Spinal cord (tissue), 10 donors: Measurements from ENCODE around the gene TRPM3. TPM values are rescaled to one million over a fixed set of nuclear protein-coding genes. Genes with fewer than 3 reads are reported as not detected.

ENCODE experiments used
- DNase-seq, 6 donors: peaks; one replicate each; pipeline versions ENCODE4 v3.0.0 to v3.0.0-alpha.2; 2013 to 2015; ENCODE audit warnings: low spot score in 6 of 6, low read depth in 4 of 6
- H3K27ac ChIP-seq: one replicate; pipeline ENCODE4 v1.5.1; 2013; ENCODE audit warnings: low read depth, low read length, control low read depth
- H3K27me3 ChIP-seq: one replicate; pipeline ENCODE4 v1.6.1; 2013; ENCODE audit warnings: low read length; ENCODE audit not compliant: control insufficient read depth, insufficient read depth
- H3K36me3 ChIP-seq: one replicate; pipeline ENCODE4 v1.6.1; 2013; ENCODE audit warnings: low read length; ENCODE audit not compliant: control insufficient read depth, insufficient read depth
- H3K4me1 ChIP-seq: one replicate; pipeline ENCODE4 v1.6.1; 2013; ENCODE audit warnings: low read length; ENCODE audit not compliant: control insufficient read depth, insufficient read depth
- H3K4me3 ChIP-seq: one replicate; pipeline ENCODE4 v1.5.1; 2013; ENCODE audit warnings: low read depth, low read length, control low read depth
- H3K9me3 ChIP-seq: one replicate; pipeline ENCODE4 v1.6.1; 2013; ENCODE audit warnings: low read length; ENCODE audit not compliant: control insufficient read depth, insufficient read depth
- WGBS: methylation state at CpG from one replicate; pipeline ENCODE4 v1.1.5; 2013; ENCODE audit warnings: missing lambda C conversion rate; ENCODE audit not compliant: insufficient coverage; 5-methylcytosine and 5-hydroxymethylcytosine counted together
- polyA plus RNA-seq, 2 donors: library from polyadenylated mRNA; unstranded; fragments of 120-200 nt; gene quantifications; one replicate each; pipeline ENCODE4 v1.2.1, GENCODE V29; 2013; ENCODE audit not compliant: insufficient read length in 2 of 2
- total RNA-seq, 2 donors: library from RNA; depleted of rRNA in 1 of 2; stranded (reverse); fragments of 120-200 nt in 1 of 2; fragments of >200 nt in 1 of 2; gene quantifications; one replicate each; pipeline versions ENCODE4 v1.2.3 to v1.2.4, GENCODE V29; 2013 to 2014
- donor health status: healthy.

Gene TRPM3
- total and polyA plus RNA-seq, 4 donors: 16.7 to 198 (median 37.6) TPM

GRCh38 chr9:70554881-70555280, 566.5 kb downstream of the TRPM3 start:
- no peak for DNase-seq
- Histone ChIP-seq H3K4me1 (peaks cover 23% of the 10 kb centered on the region), H3K4me3 (no peak overlapping the region), H3K27ac (no peak overlapping the region), H3K36me3 (no peaks in the 10 kb centered on the region), H3K27me3 (no peaks in the 10 kb centered on the region), H3K9me3 (no peaks in the 10 kb centered on the region)
- WGBS: 90% methylated on average over 2 of the region's 2 CpGs

GRCh38 chr9:70553707-70554673, 567.4 kb downstream of the TRPM3 start:
- Histone ChIP-seq H3K27me3 (no peaks in the 10 kb centered on the region), H3K4me1 (peaks cover 23% of the 10 kb centered on the region), H3K4me3 (no peak overlapping the region), H3K36me3 (no peaks in the 10 kb centered on the region), H3K27ac (peak overlapping the region; percentile 48), H3K9me3 (no peaks in the 10 kb centered on the region)
- 19% methylated on average over 9 of the region's 12 CpGs for WGBS
- peak in 3 of 6 donors; percentile 43 to 80 (median 74) for DNase-seq

- no peak for DNase-seq
- H3K4me1 ChIP-seq: peaks cover 23% of the 10 kb centered on the region
- 100% methylated on average over 3 of the region's 9 CpGs for WGBS
- no peaks in the 10 kb centered on the region for H3K27me3 ChIP-seq
- no peaks in the 10 kb centered on the region for H3K9me3 ChIP-seq
- no peak overlapping the region for H3K27ac ChIP-seq
- H3K4me3 ChIP-seq: no peak overlapping the region
- H3K36me3 ChIP-seq: no peaks in the 10 kb centered on the region
Measured at GRCh38 chr9:70552561-70552960, 568.9 kb downstream of the TRPM3 start.

- no peaks in the 10 kb centered on the region for H3K27me3 ChIP-seq
- no peaks in the 10 kb centered on the region for H3K9me3 ChIP-seq
- no peak for DNase-seq
- peaks cover 23% of the 10 kb centered on the region for H3K4me1 ChIP-seq
- no peak overlapping the region for H3K4me3 ChIP-seq
- no peak overlapping the region for H3K27ac ChIP-seq
- 88% methylated on average over 2 of the region's 3 CpGs for WGBS
- no peaks in the 10 kb centered on the region for H3K36me3 ChIP-seq
Measured at GRCh38 chr9:70551801-70552200, 569.6 kb downstream of the TRPM3 start.

GRCh38 chr9:70551396-70551795, 570.0 kb downstream of the TRPM3 start:
- H3K4me1 ChIP-seq: peaks cover 23% of the 10 kb centered on the region
- DNase-seq: no peak
- no peaks in the 10 kb centered on the region for H3K9me3 ChIP-seq
- WGBS: 81% methylated on average over 3 of the region's 4 CpGs
- no peaks in the 10 kb centered on the region for H3K27me3 ChIP-seq
- no peaks in the 10 kb centered on the region for H3K36me3 ChIP-seq
- no peak overlapping the region for H3K27ac ChIP-seq
- H3K4me3 ChIP-seq: no peak overlapping the region

- no peak for DNase-seq
- Histone ChIP-seq H3K27me3 (no peaks in the 10 kb centered on the region), H3K4me3 (no peak overlapping the region), H3K9me3 (no peaks in the 10 kb centered on the region), H3K27ac (no peak overlapping the region), H3K36me3 (no peaks in the 10 kb centered on the region), H3K4me1 (peaks cover 19% of the 10 kb centered on the region)
- WGBS: no CpG with 5 or more reads among the region's 1 CpG
Measured at GRCh38 chr9:70549926-70550325, 571.5 kb downstream of the TRPM3 start.

GRCh38 chr9:70542311-70542931, 579.0 kb downstream of the TRPM3 start:
- WGBS: 100% methylated on average over 1 of the region's 3 CpGs
- no peaks in the 10 kb centered on the region for H3K36me3 ChIP-seq
- H3K4me3 ChIP-seq: no peak overlapping the region

GRCh38 chr9:70540016-70540415, 581.4 kb downstream of the TRPM3 start:
- no peak overlapping the region for H3K4me3 ChIP-seq
- WGBS: 93% methylated on average over 3 of the region's 5 CpGs
- no peak for DNase-seq

More at GRCh38 chr9:70542311-70542931, 579.0 kb downstream of the TRPM3 start:
- Histone ChIP-seq H3K27me3 (no peaks in the 10 kb centered on the region), H3K4me1 (peaks cover 4% of the 10 kb centered on the region), H3K9me3 (no peaks in the 10 kb centered on the region), H3K27ac (no peak overlapping the region)
- DNase-seq: no peak

GRCh38 chr9:70539526-70539925, 581.9 kb downstream of the TRPM3 start:
- H3K36me3 ChIP-seq: peaks cover 7% of the 10 kb centered on the region
- DNase-seq: no peak
- 20% methylated on average over 1 of the region's 1 CpG for WGBS
- peaks cover 4% of the 10 kb centered on the region for H3K4me1 ChIP-seq
- H3K27me3 ChIP-seq: no peaks in the 10 kb centered on the region
- no peak overlapping the region for H3K4me3 ChIP-seq
- H3K27ac ChIP-seq: no peak overlapping the region
- no peaks in the 10 kb centered on the region for H3K9me3 ChIP-seq

More at GRCh38 chr9:70540016-70540415, 581.4 kb downstream of the TRPM3 start:
- peaks cover 4% of the 10 kb centered on the region for H3K4me1 ChIP-seq
- peaks cover 7% of the 10 kb centered on the region for H3K36me3 ChIP-seq
- H3K9me3 ChIP-seq: no peaks in the 10 kb centered on the region
- H3K27me3 ChIP-seq: no peaks in the 10 kb centered on the region
- no peak overlapping the region for H3K27ac ChIP-seq
